ENCODE measurements around the gene DPP3.
"Not testable (repeated sequence)": the region's sequence is repeated elsewhere in the genome, so short reads cannot be mapped to it uniquely, and the experiment has no call there.

The DPP3 gene, protein sequence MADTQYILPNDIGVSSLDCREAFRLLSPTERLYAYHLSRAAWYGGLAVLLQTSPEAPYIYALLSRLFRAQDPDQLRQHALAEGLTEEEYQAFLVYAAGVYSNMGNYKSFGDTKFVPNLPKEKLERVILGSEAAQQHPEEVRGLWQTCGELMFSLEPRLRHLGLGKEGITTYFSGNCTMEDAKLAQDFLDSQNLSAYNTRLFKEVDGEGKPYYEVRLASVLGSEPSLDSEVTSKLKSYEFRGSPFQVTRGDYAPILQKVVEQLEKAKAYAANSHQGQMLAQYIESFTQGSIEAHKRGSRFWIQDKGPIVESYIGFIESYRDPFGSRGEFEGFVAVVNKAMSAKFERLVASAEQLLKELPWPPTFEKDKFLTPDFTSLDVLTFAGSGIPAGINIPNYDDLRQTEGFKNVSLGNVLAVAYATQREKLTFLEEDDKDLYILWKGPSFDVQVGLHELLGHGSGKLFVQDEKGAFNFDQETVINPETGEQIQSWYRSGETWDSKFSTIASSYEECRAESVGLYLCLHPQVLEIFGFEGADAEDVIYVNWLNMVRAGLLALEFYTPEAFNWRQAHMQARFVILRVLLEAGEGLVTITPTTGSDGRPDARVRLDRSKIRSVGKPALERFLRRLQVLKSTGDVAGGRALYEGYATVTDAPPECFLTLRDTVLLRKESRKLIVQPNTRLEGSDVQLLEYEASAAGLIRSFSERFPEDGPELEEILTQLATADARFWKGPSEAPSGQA

GRCh38 chr11:66480117-66480938, at the start of gene DPP3:
Gene DPP3, plus strand, starts transcription at chr11:66480434. Its CDS starts 1,767 bp downstream, at chr11:66482201.
- DNase-seq (ENCODE audit: low read depth in 2 of 2), result peak; percentile 90 to 91

DNA sequence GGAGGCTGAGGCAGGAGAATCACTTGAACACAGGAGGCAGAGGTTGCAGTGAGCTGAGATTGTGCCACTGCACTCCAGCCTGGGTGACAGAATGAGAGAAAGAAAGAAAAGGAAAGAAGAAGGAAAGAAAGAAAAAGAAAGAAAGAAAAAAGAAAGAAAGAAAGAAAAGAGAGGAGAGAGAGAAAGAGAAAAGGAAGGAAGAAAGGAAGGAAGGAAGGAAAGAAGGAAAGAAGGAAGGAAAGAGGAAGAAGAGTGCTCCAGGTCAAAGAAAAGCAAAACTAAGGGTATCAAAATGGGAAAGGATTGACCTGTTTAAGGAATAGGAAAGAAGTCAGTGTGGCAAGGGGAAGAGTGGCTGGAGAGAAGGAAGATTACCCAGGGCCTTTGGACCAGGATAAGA, 48.9 kb upstream of the DPP3 start:
- not testable (repeated sequence) for DNase-seq (ENCODE audit: low read depth in 2 of 2)

GRCh38 chr11:66431871-66432329, 48.3 kb upstream of the DPP3 start:
- DNase-seq (ENCODE audit: low read depth in 2 of 2), result not testable (repeated sequence)

DNA sequence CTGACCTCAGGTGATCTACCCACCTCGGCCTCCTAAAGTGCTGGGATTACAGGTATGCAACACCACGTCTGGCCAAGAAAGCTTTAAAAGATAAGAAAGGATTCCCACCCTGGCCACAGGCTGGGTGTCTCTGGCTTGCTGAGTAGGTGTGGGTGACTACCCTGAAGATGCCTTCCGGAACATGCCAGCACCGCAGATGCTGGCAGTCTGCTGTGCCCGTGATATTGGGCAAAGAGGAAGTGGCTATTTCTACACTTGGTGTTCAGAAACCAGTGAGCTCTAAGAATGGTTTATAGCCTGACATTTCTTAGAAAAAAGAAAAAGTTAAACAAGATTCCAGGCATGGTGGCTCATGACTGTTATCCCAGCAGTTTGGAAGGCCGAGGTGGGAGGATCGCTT, 47.6 kb upstream of the DPP3 start:
- no peak for DNase-seq (ENCODE audit: low read depth in 2 of 2)

DNA sequence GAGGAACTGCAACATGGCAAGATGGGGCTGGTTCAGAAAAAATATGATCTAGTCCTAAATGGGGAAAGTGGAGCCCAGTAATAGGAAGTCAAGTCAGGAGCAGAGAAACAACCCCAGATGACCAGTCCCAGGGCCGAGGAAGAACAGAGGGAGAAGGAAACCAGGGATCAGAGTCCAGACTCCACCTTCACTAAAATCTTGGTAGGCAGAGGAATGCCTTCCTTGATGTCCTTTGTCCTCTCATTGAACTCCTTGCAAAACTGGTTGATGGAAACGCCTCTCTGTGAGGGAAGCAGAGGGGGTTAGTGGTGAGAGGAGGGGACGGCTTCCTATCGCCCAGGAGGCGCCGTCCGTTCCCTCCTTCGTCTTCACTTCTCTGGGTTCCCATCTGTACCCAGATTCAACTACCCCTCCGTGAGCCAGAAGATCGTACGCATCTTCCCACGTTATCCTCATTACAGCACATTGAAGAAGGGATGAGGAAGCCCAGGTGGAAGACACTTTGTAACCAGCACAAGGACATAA, 42.2 kb upstream of the DPP3 start:
- no peak for DNase-seq (ENCODE audit: low read depth in 2 of 2)

- DNase-seq (ENCODE audit: low read depth in 2 of 2), result peak; percentile 65 to 77
Observed at GRCh38 chr11:66438504-66439466, 41.4 kb upstream of the DPP3 start, which contains the start of gene MRPL11. Gene MRPL11, minus strand, starts transcription at chr11:66438848. Its CDS starts 94 bp downstream, at chr11:66438754.

DNA sequence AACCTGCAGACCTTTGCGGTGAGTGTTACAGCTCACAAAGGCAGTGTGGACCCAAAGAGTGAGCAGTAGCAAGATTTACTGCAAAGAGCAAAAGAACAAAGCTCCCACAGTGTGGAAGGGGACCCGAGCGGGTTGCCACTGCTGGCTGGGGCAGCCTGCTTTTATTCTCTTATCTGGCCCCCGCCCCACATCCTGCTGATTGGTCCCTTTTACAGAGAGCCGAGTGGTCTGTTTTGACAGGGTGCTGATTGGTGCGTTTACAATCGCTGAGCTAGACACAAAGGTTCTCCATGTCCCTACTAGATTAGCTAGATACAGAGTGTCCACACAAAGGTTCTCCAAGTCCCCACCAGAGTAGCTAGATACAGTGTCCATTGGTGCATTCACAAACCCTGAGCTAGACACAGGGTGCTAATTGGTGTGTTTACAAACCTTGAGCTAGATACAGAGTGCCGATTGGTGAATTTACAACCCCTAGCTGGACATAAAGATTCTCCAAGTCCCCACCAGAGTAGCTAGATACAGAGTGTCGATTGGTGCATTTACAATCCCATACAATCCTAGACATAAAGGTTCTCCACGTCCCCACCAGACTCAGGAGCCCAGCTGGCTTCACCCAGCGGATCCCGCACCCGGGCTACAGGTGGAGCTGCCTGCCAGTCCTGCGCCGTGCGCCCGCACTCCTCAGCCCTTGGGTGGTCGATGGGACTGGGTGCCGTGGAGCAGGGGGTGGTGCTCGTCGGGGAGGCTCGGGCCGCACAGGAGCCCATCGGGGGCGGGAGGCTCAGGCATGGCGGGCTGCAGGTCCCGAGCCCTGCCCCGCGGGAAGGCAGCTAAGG, 39.9 kb upstream of the DPP3 start:
- DNase-seq (ENCODE audit: low read depth in 2 of 2), result not testable (repeated sequence)

- not testable (repeated sequence) for DNase-seq (ENCODE audit: low read depth in 2 of 2)
Observed at GRCh38 chr11:66440940-66441282, 39.3 kb upstream of the DPP3 start.

DNA sequence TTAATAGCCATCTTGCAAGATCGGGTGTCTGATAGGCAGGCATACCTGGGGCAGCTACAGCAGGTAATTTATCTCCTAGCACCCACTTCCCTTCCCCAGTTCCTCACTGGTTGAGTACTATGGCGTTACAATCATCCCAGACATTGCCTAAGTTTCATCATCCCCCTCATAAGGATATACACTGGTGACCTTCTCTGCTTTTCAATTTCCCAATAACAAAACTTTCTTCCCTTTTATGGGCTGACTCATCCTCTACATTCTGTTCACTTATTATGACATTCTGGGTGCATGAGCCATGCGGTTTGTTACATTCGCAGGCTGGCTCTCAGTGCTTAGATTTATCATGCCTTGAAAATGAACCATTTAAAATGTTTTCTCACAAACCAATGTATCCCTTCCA, 36.6 kb upstream of the DPP3 start:
- DNase-seq (ENCODE audit: low read depth in 2 of 2), result no peak

DNA sequence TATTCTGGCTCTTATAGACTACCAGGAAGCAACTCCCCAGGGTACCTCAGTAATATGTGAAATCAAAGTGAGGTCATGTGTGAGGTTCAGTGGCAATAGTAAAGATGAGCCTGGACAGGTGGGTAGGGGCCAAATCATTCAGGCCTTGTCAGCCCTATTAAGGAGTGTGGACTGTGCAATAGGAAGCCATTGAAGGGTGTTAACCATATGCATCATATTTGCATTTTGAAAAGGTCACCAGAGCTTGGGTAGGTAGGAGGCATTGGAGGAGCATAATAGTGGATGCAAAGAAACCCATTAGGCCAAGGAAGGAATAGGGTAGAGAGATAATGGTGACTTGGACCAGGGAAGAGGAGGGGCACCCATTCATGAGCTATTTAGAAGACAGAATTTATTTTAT, 33.2 kb upstream of the DPP3 start:
- no peak for DNase-seq (ENCODE audit: low read depth in 2 of 2)

DNA sequence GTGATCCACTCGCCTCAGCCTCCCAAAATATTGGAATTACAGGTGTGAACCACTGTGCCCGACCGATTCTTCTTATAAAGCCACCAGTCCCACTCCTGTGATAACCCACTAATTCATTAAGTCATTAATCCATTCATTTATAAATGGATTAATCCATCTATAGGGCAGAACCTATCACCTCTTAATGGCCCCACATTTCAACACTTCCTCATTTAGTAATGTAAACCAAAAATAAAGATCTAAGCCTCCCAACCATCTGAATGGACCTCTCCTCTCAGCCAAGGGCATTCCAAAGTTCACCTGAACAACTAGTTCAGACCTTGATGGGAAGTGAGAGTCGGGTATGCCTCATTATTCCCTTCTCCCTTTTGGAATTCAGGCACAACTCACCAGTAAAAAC, 31.7 kb upstream of the DPP3 start:
- no peak for DNase-seq (ENCODE audit: low read depth in 2 of 2)

DNA sequence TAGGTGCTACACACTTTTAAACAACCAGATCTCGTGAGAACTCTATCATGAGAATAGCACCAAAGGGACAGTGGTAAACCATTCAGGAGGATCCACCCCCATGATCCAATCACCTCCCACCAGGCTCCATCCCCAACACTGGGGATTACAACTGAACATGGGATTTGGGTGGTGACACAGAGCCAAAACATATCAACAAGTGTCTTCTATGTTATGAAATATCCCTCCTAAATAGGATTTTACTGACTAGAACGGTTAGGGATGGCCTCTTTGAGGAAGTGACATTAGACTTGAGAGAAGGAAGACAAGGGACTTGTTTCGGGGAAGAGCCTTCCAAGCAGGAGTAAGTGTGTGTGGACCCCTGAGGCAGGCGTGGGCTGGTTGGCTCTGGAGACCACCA, 29.7 kb upstream of the DPP3 start:
- no peak for DNase-seq (ENCODE audit: low read depth in 2 of 2)

DNA sequence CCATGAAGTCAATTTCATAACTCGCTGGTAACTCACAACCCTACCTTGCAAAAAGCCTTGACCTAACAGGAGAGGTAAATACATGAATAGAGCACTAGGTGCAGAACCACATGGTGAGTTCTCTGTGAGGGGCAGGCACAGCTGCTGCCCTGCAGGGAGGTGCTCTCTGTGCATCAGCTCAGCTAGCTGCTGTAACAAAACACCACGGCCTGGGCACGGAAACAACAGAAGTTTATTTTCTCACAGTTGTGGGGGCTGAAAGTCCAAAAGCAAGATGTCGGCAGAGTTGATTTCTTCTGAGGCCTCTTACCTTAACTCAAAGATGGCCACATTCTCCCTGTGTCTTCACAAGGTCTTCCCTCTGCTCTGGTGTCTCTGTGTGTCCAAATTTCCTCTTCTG, 28.6 kb upstream of the DPP3 start:
- no peak for DNase-seq (ENCODE audit: low read depth in 2 of 2)

DNA sequence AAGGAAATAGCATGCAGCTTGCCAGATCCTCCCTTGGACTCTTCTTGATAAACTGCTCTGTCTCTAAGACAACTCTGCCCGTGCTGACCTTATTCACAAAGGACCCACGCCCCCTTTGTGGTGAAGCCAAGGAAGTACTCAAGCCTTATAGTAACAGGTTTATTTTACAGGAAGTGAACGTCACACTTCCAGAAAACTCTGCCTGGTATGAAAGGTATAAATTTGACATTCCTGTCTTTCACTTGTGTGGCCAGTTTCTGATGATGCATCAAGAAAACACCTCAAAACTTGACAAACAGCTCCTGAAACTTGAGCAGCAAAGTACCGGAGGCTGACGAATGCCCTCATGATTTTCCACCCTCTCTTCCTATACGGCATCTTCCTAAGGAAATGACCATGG, 26.0 kb upstream of the DPP3 start:
- no peak for DNase-seq (ENCODE audit: low read depth in 2 of 2)

DNA sequence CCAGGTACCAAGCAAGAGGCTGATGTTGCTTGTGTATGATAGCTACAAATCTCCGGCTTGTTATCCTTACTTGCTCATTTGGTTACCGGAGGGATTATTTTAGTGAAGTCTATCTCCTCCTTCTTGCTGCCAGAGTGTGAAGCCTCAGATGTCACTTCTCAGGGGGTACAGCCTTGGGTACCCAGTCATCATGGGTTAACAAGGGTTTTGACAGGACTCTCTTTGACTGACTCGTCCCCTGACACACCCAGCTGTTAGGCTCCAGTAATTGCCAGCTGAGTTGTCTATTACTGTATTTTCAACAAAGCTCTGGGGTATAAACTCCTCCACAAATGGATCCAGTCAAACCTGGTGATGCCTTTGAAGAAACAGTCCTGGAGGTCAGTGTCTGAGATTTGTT, 25.4 kb upstream of the DPP3 start:
- DNase-seq (ENCODE audit: low read depth in 2 of 2), result no peak

DNA sequence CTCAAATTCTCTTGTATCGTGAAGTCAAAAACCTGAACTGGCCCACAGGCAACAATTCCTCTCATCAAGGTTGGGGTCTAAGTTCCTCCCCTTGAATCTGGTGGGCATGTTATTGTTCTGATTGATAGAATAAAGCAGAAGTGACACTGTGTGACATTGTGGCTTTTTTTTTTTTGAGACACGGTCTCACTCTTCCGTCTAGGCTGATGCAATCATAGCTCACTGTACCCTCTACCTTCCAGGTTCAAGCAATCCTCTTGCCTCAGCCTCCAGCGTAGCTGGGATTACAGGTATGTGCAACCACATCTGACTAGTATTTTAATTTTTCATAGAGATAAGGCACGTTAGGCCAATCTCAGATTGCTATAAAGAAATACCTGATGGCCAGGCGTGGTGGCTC, 22.4 kb upstream of the DPP3 start:
- no peak for DNase-seq (ENCODE audit: low read depth in 2 of 2)

- DNase-seq (ENCODE audit: low read depth in 2 of 2), result no peak
Observed at GRCh38 chr11:66459138-66459778, 21.0 kb upstream of the DPP3 start.

- no peak for DNase-seq (ENCODE audit: low read depth in 2 of 2)
Observed at GRCh38 chr11:66462010-66462409, 18.2 kb upstream of the DPP3 start.

- no peak for DNase-seq (ENCODE audit: low read depth in 2 of 2)
Observed at GRCh38 chr11:66462911-66463310, 17.3 kb upstream of the DPP3 start.

Data from stimulated activated CD8-positive, alpha-beta memory T cell treated with anti-CD3 and anti-CD28 coated beads, Interleukin-2, amount 100 ng/mL, for 1 hour (primary cell).